ENCODE results near the gene GMDS. TPM values are rescaled to one million over a fixed set of nuclear protein-coding genes. Genes with fewer than 3 reads are reported as not detected.

GMDS gene
- total RNA-seq, 5 donors from 2014 or later (not counting 1 experiment from before 2014, with no cell fraction given), result 12.9 to 21.5 (median 14.6) TPM

- no peak overlapping the region for H3K4me3 Mint-ChIP-seq
- DNase-seq (peak in 1 of 35 experiments; percentile 9), ATAC-seq (replicated peaks in 1 of 4) (no peak)
- H3K27me3 Mint-ChIP-seq, result no peaks in the 10 kb centered on the region
- CTCF ChIA-PET, result no interaction called here
- POLR2A ChIA-PET, result no interaction called here
- no peak overlapping the region for H3K27ac Mint-ChIP-seq
- Histone ChIP-seq H3K4me3 (ENCODE audit: control insufficient read depth in 1 of 2, extremely low read depth in 1 of 2, low read length in 1 of 2) (no peak overlapping the region), H3K36me3 (ENCODE audit: control insufficient read depth in 2 of 2, extremely low read depth in 1 of 2, insufficient read depth in 1 of 2, low read length in 1 of 2) (no peaks in the 10 kb centered on the region), H3K27ac (ENCODE audit: low read length) (no peak overlapping the region), H3K27me3 (replicated peaks in 1 of 2; ENCODE audit: control insufficient read depth in 2 of 2, extremely low read depth in 1 of 2, insufficient read depth in 2 of 2, low read length in 1 of 2) (no peaks in the 10 kb centered on the region), H3K9me3 (no peaks in the 10 kb centered on the region), H3K4me1 (ENCODE audit: control insufficient read depth in 1 of 2, extremely low read depth in 1 of 2, insufficient read depth in 2 of 2, low read length in 2 of 2) (no peaks in the 10 kb centered on the region)
- H3K4me1 Mint-ChIP-seq, result peaks cover 0 to 2% (median 0%) of the 10 kb centered on the region in 3 donors
- WGBS (ENCODE audit: insufficient coverage), result 88% methylated on average over 6 of the region's 8 CpGs
- peaks cover 6% of the 10 kb centered on the region for H3K36me3 Mint-ChIP-seq
- H3K9me3 Mint-ChIP-seq, result no peaks in the 10 kb centered on the region
Observed at GRCh38 chr6:1709234-1709641, 536.2 kb downstream of the GMDS start.

- no peak overlapping the region for H3K4me3 ChIP-seq (ENCODE audit: control insufficient read depth in 1 of 2, extremely low read depth in 1 of 2, low read length in 1 of 2)
- H3K9me3 ChIP-seq, result no peaks in the 10 kb centered on the region
- no peak overlapping the region for H3K27ac ChIP-seq (ENCODE audit: low read length)
- peaks cover 8% of the 10 kb centered on the region for H3K36me3 Mint-ChIP-seq
- H3K4me3 Mint-ChIP-seq, result no peak overlapping the region
- H3K4me1 ChIP-seq (ENCODE audit: control insufficient read depth in 1 of 2, extremely low read depth in 1 of 2, insufficient read depth in 2 of 2, low read length in 2 of 2), result no peaks in the 10 kb centered on the region
- 85% methylated on average over 2 of the region's 2 CpGs for WGBS (ENCODE audit: insufficient coverage)
- no peaks in the 10 kb centered on the region for H3K36me3 ChIP-seq (ENCODE audit: control insufficient read depth in 2 of 2, extremely low read depth in 1 of 2, insufficient read depth in 1 of 2, low read length in 1 of 2)
- POLR2A ChIA-PET, result no interaction called here
- ATAC-seq (replicated peaks in 1 of 4), result no peak
- no peaks in the 10 kb centered on the region for H3K27me3 Mint-ChIP-seq
- no peak overlapping the region for H3K27ac Mint-ChIP-seq
- peaks cover 0 to 2% (median 0%) of the 10 kb centered on the region in 3 donors for H3K4me1 Mint-ChIP-seq
- DNase-seq, result no peak
- H3K27me3 ChIP-seq (replicated peaks in 1 of 2; ENCODE audit: control insufficient read depth in 2 of 2, extremely low read depth in 1 of 2, insufficient read depth in 2 of 2, low read length in 1 of 2), result no peaks in the 10 kb centered on the region
- no peaks in the 10 kb centered on the region for H3K9me3 Mint-ChIP-seq
- CTCF ChIA-PET, result no interaction called here
Observed at GRCh38 chr6:1708820-1709219, 536.6 kb downstream of the GMDS start.

- peaks cover 6% of the 10 kb centered on the region for H3K36me3 Mint-ChIP-seq
- H3K4me1 ChIP-seq (ENCODE audit: control insufficient read depth in 1 of 2, extremely low read depth in 1 of 2, insufficient read depth in 2 of 2, low read length in 2 of 2), result no peaks in the 10 kb centered on the region
- WGBS (ENCODE audit: insufficient coverage), result 91% methylated on average over 10 of the region's 15 CpGs
- DNase-seq (no peak), ATAC-seq (replicated peaks in 1 of 4) (no peak)
- CTCF ChIA-PET, result no interaction called here
- no peak overlapping the region for H3K4me3 Mint-ChIP-seq
- H3K36me3 ChIP-seq (ENCODE audit: control insufficient read depth in 2 of 2, extremely low read depth in 1 of 2, insufficient read depth in 1 of 2, low read length in 1 of 2), result no peaks in the 10 kb centered on the region
- H3K27ac ChIP-seq (ENCODE audit: low read length), result no peak overlapping the region
- no peak overlapping the region for H3K27ac Mint-ChIP-seq
- no peak overlapping the region for H3K4me3 ChIP-seq (ENCODE audit: control insufficient read depth in 1 of 2, extremely low read depth in 1 of 2, low read length in 1 of 2)
- POLR2A ChIA-PET, result no interaction called here
- peaks cover 0 to 2% (median 0%) of the 10 kb centered on the region in 3 donors for H3K4me1 Mint-ChIP-seq
- H3K9me3 Mint-ChIP-seq, result no peaks in the 10 kb centered on the region
- H3K27me3 Mint-ChIP-seq, result no peaks in the 10 kb centered on the region
- H3K27me3 ChIP-seq (replicated peaks in 1 of 2; ENCODE audit: control insufficient read depth in 2 of 2, extremely low read depth in 1 of 2, insufficient read depth in 2 of 2, low read length in 1 of 2), result no peaks in the 10 kb centered on the region
- no peaks in the 10 kb centered on the region for H3K9me3 ChIP-seq
Observed at GRCh38 chr6:1708122-1708521, 537.3 kb downstream of the GMDS start.

- CTCF ChIA-PET, result no interaction called here
- Histone ChIP-seq H3K36me3 (ENCODE audit: control insufficient read depth in 2 of 2, extremely low read depth in 1 of 2, insufficient read depth in 1 of 2, low read length in 1 of 2) (no peaks in the 10 kb centered on the region), H3K27me3 (replicated peaks in 1 of 2; ENCODE audit: control insufficient read depth in 2 of 2, extremely low read depth in 1 of 2, insufficient read depth in 2 of 2, low read length in 1 of 2) (no peaks in the 10 kb centered on the region), H3K27ac (ENCODE audit: low read length) (no peak overlapping the region), H3K4me1 (ENCODE audit: control insufficient read depth in 1 of 2, extremely low read depth in 1 of 2, insufficient read depth in 2 of 2, low read length in 2 of 2) (no peaks in the 10 kb centered on the region), H3K9me3 (no peaks in the 10 kb centered on the region), H3K4me3 (ENCODE audit: control insufficient read depth in 1 of 2, extremely low read depth in 1 of 2, low read length in 1 of 2) (no peak overlapping the region)
- WGBS (ENCODE audit: insufficient coverage), result 91% methylated on average over 8 of the region's 8 CpGs
- Mint-ChIP-seq H3K36me3 (peaks cover 6% of the 10 kb centered on the region), H3K27ac (no peak overlapping the region), H3K27me3 (no peaks in the 10 kb centered on the region), H3K4me1 (no peaks in the 10 kb centered on the region), H3K4me3 (no peak overlapping the region), H3K9me3 (no peaks in the 10 kb centered on the region)
- ATAC-seq (replicated peaks in 1 of 4), result no peak
- no peak for DNase-seq
- POLR2A ChIA-PET, result no interaction called here
Observed at GRCh38 chr6:1705630-1706029, 539.8 kb downstream of the GMDS start.

DNA sequence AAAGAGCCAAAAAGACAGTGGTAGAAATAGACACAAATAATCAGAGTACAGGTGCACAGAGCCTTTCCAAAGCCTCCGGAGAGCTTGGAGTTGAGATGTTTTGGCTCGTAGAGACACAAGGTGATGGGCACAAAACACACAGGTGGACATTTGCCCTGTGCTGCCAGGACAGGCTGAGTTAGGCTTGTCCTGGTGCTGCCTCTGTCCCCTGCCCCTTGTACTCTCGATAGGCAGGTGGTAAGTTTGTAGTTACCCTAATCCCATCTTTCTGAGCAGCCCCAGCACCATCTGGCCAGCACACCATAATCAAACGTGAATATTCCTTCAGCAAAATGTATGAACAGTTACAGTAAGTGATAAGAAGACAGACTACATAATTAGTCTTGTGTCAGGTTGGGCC, 540.2 kb downstream of the GMDS start:
- Histone ChIP-seq H3K4me3 (ENCODE audit: control insufficient read depth in 1 of 2, extremely low read depth in 1 of 2, low read length in 1 of 2) (no peak overlapping the region), H3K27ac (ENCODE audit: low read length) (no peak overlapping the region), H3K9me3 (no peaks in the 10 kb centered on the region), H3K27me3 (replicated peaks in 1 of 2; ENCODE audit: control insufficient read depth in 2 of 2, extremely low read depth in 1 of 2, insufficient read depth in 2 of 2, low read length in 1 of 2) (no peaks in the 10 kb centered on the region), H3K4me1 (ENCODE audit: control insufficient read depth in 1 of 2, extremely low read depth in 1 of 2, insufficient read depth in 2 of 2, low read length in 2 of 2) (no peaks in the 10 kb centered on the region), H3K36me3 (ENCODE audit: control insufficient read depth in 2 of 2, extremely low read depth in 1 of 2, insufficient read depth in 1 of 2, low read length in 1 of 2) (no peaks in the 10 kb centered on the region)
- no peaks in the 10 kb centered on the region for H3K9me3 Mint-ChIP-seq
- 100% methylated on average over 1 of the region's 4 CpGs for WGBS (ENCODE audit: insufficient coverage)
- no peak overlapping the region for H3K4me3 Mint-ChIP-seq
- ATAC-seq (replicated peaks in 1 of 4), result no peak
- H3K27me3 Mint-ChIP-seq, result no peaks in the 10 kb centered on the region
- H3K4me1 Mint-ChIP-seq, result no peaks in the 10 kb centered on the region
- no peak for DNase-seq
- ChIA-PET CTCF (no interaction called here), POLR2A (no interaction called here)
- no peak overlapping the region for H3K27ac Mint-ChIP-seq
- H3K36me3 Mint-ChIP-seq, result peaks cover 6% of the 10 kb centered on the region

DNA sequence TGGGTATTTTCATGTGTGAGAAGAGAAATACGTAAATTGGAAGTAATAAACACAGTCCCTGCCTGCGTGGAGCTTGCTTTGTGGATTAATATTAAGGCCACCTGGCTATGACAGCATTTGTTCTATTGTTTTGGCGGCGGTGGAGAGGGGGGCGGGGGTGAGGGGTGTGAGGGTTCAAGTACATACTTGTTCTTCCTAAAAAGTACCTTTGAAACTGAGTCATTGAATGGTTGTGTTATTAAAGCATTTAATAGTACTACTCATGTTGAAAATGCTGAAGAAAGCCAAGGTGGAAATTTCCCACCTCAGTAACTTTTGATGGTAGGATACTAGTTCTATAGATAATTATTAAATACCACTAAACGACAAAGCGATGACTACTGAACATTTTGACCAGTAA, 540.7 kb downstream of the GMDS start:
- Mint-ChIP-seq H3K27ac (no peak overlapping the region), H3K4me3 (no peak overlapping the region), H3K36me3 (peaks cover 6% of the 10 kb centered on the region), H3K27me3 (no peaks in the 10 kb centered on the region), H3K4me1 (no peaks in the 10 kb centered on the region), H3K9me3 (no peaks in the 10 kb centered on the region)
- Histone ChIP-seq H3K4me3 (ENCODE audit: control insufficient read depth in 1 of 2, extremely low read depth in 1 of 2, low read length in 1 of 2) (no peak overlapping the region), H3K27ac (ENCODE audit: low read length) (no peak overlapping the region), H3K4me1 (ENCODE audit: control insufficient read depth in 1 of 2, extremely low read depth in 1 of 2, insufficient read depth in 2 of 2, low read length in 2 of 2) (no peaks in the 10 kb centered on the region), H3K27me3 (replicated peaks in 1 of 2; ENCODE audit: control insufficient read depth in 2 of 2, extremely low read depth in 1 of 2, insufficient read depth in 2 of 2, low read length in 1 of 2) (no peaks in the 10 kb centered on the region), H3K9me3 (no peaks in the 10 kb centered on the region), H3K36me3 (ENCODE audit: control insufficient read depth in 2 of 2, extremely low read depth in 1 of 2, insufficient read depth in 1 of 2, low read length in 1 of 2) (no peaks in the 10 kb centered on the region)
- ATAC-seq (replicated peaks in 1 of 4) (no peak), DNase-seq (no peak)
- CTCF ChIA-PET, result no interaction called here
- 60% methylated on average over 1 of the region's 7 CpGs for WGBS (ENCODE audit: insufficient coverage)
- POLR2A ChIA-PET, result no interaction called here

DNA sequence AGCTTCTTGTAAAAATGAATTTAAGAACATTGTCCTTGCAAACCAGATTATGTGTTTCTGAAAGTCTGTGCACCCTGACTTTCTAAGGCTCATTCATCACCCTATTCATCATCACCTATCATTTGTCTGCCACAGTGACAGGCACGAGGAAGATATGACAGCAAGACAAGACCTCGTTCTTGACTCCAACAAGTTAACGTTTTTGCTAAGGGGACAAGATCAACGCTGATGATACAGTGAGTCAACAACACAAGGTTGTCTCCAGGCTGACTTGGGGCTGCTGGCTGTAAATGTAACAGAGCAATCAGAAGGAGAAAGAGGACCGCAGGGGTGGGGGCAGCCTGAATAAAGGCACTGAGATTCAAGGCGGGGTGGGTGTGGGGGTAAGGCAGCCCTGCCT, 541.5 kb downstream of the GMDS start:
- Histone ChIP-seq H3K4me1 (ENCODE audit: control insufficient read depth in 1 of 2, extremely low read depth in 1 of 2, insufficient read depth in 2 of 2, low read length in 2 of 2) (no peaks in the 10 kb centered on the region), H3K36me3 (ENCODE audit: control insufficient read depth in 2 of 2, extremely low read depth in 1 of 2, insufficient read depth in 1 of 2, low read length in 1 of 2) (no peaks in the 10 kb centered on the region), H3K27ac (ENCODE audit: low read length) (no peak overlapping the region), H3K4me3 (ENCODE audit: control insufficient read depth in 1 of 2, extremely low read depth in 1 of 2, low read length in 1 of 2) (no peak overlapping the region), H3K9me3 (no peaks in the 10 kb centered on the region), H3K27me3 (replicated peaks in 1 of 2; ENCODE audit: control insufficient read depth in 2 of 2, extremely low read depth in 1 of 2, insufficient read depth in 2 of 2, low read length in 1 of 2) (no peaks in the 10 kb centered on the region)
- 92% methylated on average over 6 of the region's 6 CpGs for WGBS (ENCODE audit: insufficient coverage)
- H3K36me3 Mint-ChIP-seq, result peaks cover 6% of the 10 kb centered on the region
- H3K9me3 Mint-ChIP-seq, result no peaks in the 10 kb centered on the region
- no peak overlapping the region for H3K27ac Mint-ChIP-seq
- H3K4me3 Mint-ChIP-seq, result no peak overlapping the region
- no peaks in the 10 kb centered on the region for H3K4me1 Mint-ChIP-seq
- no peak for ATAC-seq (replicated peaks in 1 of 4)
- no peak for DNase-seq
- no peaks in the 10 kb centered on the region for H3K27me3 Mint-ChIP-seq
- ChIA-PET POLR2A (no interaction called here), CTCF (no interaction called here)

Measured in T-cell (primary cell).